HG03095 (cell line): Measurements from ENCODE around the gene CCDC110.
A peak's percentile ranks its signal among the peaks of the same experiment; 100 is the strongest.
"Not testable (repeated sequence)": the region's sequence is repeated elsewhere in the genome, so short reads cannot be mapped to it uniquely, and the experiment has no call there.

Experiments
- ATAC-seq: cut with Tn5 transposase; IDR thresholded peaks from one replicate; pipeline ENCODE4 v1.9.1; 2021; ENCODE audit warnings: moderate library complexity; ENCODE audit not compliant: unreplicated experiment

The CCDC110 gene

GRCh38 chr4:185471235-185472102 is at the start of gene CCDC110:
CCDC110 (minus strand) TSS chr4:185471733; CDS start chr4:185471683, 50 bp downstream.
- peak; percentile 89 for ATAC-seq

- no peak for ATAC-seq
These were observed 48.6 kb upstream of the CCDC110 start for GRCh38 chr4:185520119-185520518.

GRCh38 chr4:185518494-185518893 is 47.0 kb upstream of the CCDC110 start:
- no peak for ATAC-seq

- ATAC-seq: no peak
These were observed 46.5 kb upstream of the CCDC110 start for GRCh38 chr4:185518069-185518468.

- no peak for ATAC-seq
These were observed 43.7 kb upstream of the CCDC110 start for GRCh38 chr4:185515248-185515647.

- ATAC-seq: no peak
These were observed 42.7 kb upstream of the CCDC110 start for GRCh38 chr4:185514182-185514697.

GRCh38 chr4:185513489-185514181 is 42.1 kb upstream of the CCDC110 start:
- ATAC-seq: no peak

GRCh38 chr4:185512516-185512915 is 41.0 kb upstream of the CCDC110 start:
- ATAC-seq: no peak

GRCh38 chr4:185511243-185511642 is 39.7 kb upstream of the CCDC110 start:
- ATAC-seq: not testable (repeated sequence)

GRCh38 chr4:185510806-185511205 is 39.3 kb upstream of the CCDC110 start:
- no peak for ATAC-seq

GRCh38 chr4:185508181-185508580 is 36.6 kb upstream of the CCDC110 start:
- no peak for ATAC-seq

GRCh38 chr4:185506422-185506821 is 34.9 kb upstream of the CCDC110 start:
- no peak for ATAC-seq

GRCh38 chr4:185504098-185505047 is 32.8 kb upstream of the CCDC110 start:
- ATAC-seq: no peak

GRCh38 chr4:185502386-185502785 is 30.9 kb upstream of the CCDC110 start:
- ATAC-seq: no peak

GRCh38 chr4:185500576-185500975 is 29.0 kb upstream of the CCDC110 start:
- no peak for ATAC-seq

- no peak for ATAC-seq
These were observed 28.5 kb upstream of the CCDC110 start for GRCh38 chr4:185500035-185500434.

GRCh38 chr4:185488650-185489049 is 17.1 kb upstream of the CCDC110 start:
- no peak for ATAC-seq

- ATAC-seq: no peak
These were observed 9.9 kb upstream of the CCDC110 start for GRCh38 chr4:185481401-185481800.

GRCh38 chr4:185480016-185480732 is 8.6 kb upstream of the CCDC110 start:
- peak; percentile 21 for ATAC-seq

- ATAC-seq: peak; percentile 93
These were observed 8.0 kb upstream of the CCDC110 start for GRCh38 chr4:185479507-185479971.
